GM13976 (cell line): ENCODE measurements around the gene FAAP20.

Source experiments
- DNase-seq: peaks from one replicate; pipeline ENCODE4 v3.0.0; 2012; ENCODE audit warnings: low spot score
- CTCF ChIP-seq: IDR thresholded peaks from 2 replicates; pipeline ENCODE4 v1.5.1; 2012; ENCODE audit warnings: borderline replicate concordance, mild to moderate bottlenecking; ENCODE audit not compliant: insufficient read depth; ENCODE audit errors: extremely low read depth, missing control alignments, control extremely low read depth
- in situ Hi-C: fragments of 300-500 bp; cut with MboI; formaldehyde crosslinking; loops from one replicate; pipeline ENCODE4 v1.12.0; 2022; ENCODE audit warnings: low sequenced_read_pairs, mixed read lengths, inconsistent platforms; ENCODE audit not compliant: unreplicated experiment

The FAAP20 gene

GRCh38 chr1:2182376-2182775 lies 12.2 kb downstream of the FAAP20 start:
- in situ Hi-C loops, result no loop called here
- DNase-seq, result no peak
- no peak for TF ChIP-seq CTCF

- no peak for TF ChIP-seq CTCF
- in situ Hi-C loops, result no loop called here
- no peak for DNase-seq
Observed at GRCh38 chr1:2181752-2182151, 12.8 kb downstream of the FAAP20 start.

GRCh38 chr1:2181271-2181670 lies 13.3 kb downstream of the FAAP20 start:
- TF ChIP-seq CTCF, result no peak
- DNase-seq, result no peak
- in situ Hi-C loops, result no loop called here

- no peak for TF ChIP-seq CTCF
- no peak for DNase-seq
- in situ Hi-C loops, result no loop called here
Observed at GRCh38 chr1:2180297-2181245, 14.0 kb downstream of the FAAP20 start.

- no peak for TF ChIP-seq CTCF
- in situ Hi-C loops, result no loop called here
- no peak for DNase-seq
Observed at GRCh38 chr1:2179283-2180013, 15.1 kb downstream of the FAAP20 start.

- no peak for TF ChIP-seq CTCF
- DNase-seq, result no peak
- in situ Hi-C loops, result no loop called here
Observed at GRCh38 chr1:2178875-2179274, 15.7 kb downstream of the FAAP20 start.
